Keratinocyte (primary cell): ENCODE data around the gene HINT2.

Source experiments
- CTCF ChIP-seq, 3 experiments: IDR thresholded peaks in 1 of 3; conservative IDR thresholded peaks in 1 of 3; optimal IDR thresholded peaks in 1 of 3; 2 replicates in 2 of 3; 3 replicates in 1 of 3; pipeline versions ENCODE3 to v1.5.1; 2011; ENCODE audit warnings: low read length in 3 of 3, mild to moderate bottlenecking in 3 of 3, moderate library complexity in 2 of 3, control low read depth in 1 of 3, inconsistent platforms in 1 of 3; ENCODE audit not compliant: insufficient read depth in 2 of 3; ENCODE audit errors: extremely low read depth in 1 of 3
- EZH2 ChIP-seq: IDR thresholded peaks from one replicate; pipeline ENCODE4 v1.6.1; 2012; ENCODE audit warnings: inconsistent platforms, mild to moderate bottlenecking, low read length, moderate library complexity

GRCh38 chr9:35829084-35829763, 14.4 kb upstream of the HINT2 start, which contains the start of gene TMEM8B:
- no peak for TF ChIP-seq CTCF (optimal IDR thresholded peaks at IDR 0.05 in 1 of 3, IDR thresholded peaks at IDR 0.05 in 1 of 3, conservative IDR thresholded peaks at IDR 0.05 in 1 of 3; ENCODE audit: extremely low read depth in 1 of 3, insufficient read depth in 2 of 3, low read length in 3 of 3)
- TF ChIP-seq EZH2: no peak
